GM21423 (cell line): ENCODE data around the gene TOMM5.

Experiments used
- ATAC-seq: cut with Tn5 transposase; IDR thresholded peaks from one replicate; pipeline ENCODE4 v1.9.1; 2021; ENCODE audit warnings: mild to moderate bottlenecking, moderate library complexity; ENCODE audit not compliant: unreplicated experiment

The TOMM5 gene

DNA sequence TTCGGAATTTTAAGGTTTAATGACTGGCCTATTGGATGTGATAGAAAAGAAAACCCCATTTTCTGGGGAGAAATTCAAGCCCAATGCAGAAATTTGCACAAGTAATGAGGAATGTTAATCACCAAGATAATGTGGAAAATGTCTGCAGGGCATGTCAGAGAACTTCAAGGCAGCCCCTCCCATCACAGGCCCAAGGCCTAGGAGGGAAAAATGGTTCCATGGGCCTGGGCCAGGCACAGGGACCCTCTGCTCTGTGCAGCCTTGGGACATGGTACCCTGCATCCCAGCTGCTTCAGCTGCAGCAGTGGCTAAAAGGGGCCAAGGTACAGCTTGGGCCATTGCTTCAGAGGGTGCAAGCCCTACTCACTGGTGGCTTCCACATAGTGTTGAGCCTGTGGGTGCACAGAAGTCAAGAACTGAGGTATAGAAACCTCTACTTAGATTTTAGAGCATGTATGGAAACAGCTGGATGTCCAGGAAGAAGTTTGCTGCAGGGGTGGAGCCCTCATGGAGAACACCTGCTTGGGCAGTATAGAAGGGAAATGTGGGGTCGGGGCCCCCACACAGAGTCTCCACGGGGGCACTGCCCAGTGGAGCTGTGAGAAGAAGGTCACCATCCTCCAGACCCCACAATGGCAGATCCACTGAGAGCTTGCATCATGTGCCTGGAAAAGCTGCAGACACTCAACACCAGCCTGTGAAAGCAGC lies 28.4 kb downstream of the TOMM5 start:
- ATAC-seq = no peak

DNA sequence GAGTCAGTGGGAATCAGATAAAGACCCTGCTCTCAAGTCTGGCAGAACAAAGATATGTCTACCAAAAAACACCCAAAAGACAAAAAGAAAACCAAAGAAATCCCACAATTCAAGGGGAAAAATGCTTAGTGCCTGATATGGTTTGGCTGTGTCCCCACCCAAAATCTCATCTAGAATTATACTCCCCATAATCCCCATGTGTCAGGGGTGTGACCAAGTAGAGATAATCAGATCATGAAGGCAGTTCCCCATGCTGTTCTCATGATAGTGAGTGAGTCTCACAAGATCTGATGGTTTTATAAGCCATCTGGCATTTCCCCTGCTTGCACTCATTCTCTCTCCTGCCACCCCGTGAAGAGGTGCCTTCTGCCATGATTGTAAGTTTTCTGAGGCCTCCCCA lies 29.6 kb downstream of the TOMM5 start:
- no peak for ATAC-seq

- ATAC-seq = no peak
Measured at GRCh38 chr9:37561682-37562081, 30.7 kb downstream of the TOMM5 start.

DNA sequence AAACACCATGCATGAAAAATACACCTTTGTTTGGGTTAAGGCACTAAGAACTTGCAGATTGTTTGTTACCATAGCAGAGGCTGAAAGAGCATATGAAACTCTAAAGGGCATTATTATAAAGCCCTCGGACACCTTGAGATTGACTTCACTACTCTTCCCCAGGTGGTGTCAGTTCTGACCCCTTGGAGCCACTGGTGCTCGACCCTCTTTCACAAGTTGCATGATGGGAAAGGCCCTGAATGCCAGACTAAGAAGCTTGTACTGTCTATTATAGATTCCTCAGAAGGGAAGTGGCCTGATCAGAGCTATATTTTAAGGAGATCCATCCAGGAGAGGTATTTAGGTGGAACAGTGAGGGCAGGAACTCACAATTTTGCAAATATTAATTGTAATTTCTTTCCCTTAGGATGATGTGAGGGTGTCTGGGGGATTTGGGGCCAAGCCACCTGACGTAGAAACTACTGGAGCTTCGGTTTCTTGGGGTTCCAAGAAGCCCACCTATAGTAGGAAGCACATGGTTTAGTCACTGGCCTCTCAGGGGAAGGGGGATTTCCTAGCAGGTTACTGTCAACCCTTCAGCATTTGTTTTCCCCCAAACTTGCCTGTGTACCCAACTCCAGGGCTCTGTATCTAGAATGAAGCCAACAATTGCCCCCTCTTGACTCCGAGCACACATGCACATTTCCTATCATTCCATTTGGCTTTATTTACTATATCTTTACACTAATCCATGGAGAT lies 32.4 kb downstream of the TOMM5 start:
- no peak for ATAC-seq

GRCh38 chr9:37559125-37559524 lies 33.3 kb downstream of the TOMM5 start:
- no peak for ATAC-seq

DNA sequence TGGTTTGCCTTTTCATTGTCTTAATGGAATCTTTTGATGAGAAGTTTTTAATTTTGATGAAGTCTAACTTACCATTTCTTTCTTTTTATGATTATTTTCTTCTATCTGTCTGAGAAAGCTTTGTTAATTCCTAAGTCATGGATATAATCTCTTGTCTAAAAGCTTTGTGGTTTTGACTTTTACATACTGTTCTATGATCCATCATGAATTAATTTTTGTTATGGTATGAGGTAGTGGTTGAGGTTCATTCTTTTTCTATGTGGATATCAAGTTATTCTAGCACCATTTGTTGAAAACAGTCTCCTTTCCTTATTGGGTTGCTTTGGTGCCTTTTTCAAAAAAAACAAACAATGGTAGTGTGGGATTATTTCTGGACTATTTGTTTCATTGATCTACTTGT lies 36.6 kb downstream of the TOMM5 start:
- ATAC-seq = no peak

DNA sequence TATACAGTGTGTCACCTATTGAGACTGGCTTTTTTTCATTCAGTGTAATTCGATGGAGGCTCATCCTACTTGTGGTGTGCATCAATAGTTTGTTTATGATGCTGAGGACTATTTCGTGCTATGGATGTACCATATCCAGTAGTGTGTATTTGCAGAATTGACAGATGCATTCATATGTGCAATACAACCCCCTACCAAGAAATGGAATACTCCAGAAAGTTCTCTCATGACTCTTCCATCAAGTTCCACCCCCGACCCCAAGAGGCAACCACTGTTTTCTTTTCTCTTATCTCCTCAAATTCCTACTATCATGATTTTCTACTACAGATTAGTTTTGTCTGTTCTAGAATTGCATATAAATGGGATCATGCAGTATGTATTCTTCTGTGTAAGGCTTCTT lies 38.1 kb downstream of the TOMM5 start:
- ATAC-seq = no peak

DNA sequence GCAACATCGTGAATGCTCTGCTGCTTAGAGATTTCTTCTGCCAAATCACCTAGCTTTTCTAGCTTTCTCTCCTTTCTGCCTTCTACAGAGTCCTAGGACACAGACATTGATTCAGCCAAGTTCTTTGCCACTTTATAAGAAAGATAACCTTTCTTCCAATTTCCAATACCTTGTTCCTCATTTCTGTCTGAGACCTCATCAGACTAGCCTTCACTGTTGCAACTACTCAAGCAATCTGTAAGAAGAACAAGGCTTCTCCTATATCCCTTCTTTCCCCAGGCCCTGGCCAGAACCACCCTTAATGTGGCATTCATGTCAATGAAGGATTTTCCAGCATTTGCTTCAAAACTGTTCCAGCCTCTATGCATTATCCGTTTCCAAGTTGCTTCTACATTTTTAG lies 40.5 kb downstream of the TOMM5 start:
- no peak for ATAC-seq

DNA sequence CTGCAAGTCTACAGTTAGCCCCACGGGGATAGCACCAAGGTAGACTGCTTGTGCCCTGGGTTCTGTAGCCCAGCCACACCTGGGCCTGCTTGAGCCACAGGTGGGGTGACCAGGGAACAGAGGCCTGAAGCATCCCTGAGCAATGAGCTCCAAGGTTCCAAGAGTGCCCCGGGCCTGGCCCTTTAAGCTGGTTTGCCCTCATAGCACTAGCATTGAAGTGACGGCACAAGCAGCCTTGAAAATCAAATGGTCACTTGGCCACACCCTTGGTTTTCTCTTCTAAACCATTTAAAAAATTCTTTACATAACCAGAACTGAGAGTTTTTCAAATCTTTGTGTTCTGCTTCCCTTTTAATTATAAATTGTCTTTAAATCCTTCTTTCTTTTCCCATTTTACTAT lies 40.9 kb downstream of the TOMM5 start:
- no peak for ATAC-seq

DNA sequence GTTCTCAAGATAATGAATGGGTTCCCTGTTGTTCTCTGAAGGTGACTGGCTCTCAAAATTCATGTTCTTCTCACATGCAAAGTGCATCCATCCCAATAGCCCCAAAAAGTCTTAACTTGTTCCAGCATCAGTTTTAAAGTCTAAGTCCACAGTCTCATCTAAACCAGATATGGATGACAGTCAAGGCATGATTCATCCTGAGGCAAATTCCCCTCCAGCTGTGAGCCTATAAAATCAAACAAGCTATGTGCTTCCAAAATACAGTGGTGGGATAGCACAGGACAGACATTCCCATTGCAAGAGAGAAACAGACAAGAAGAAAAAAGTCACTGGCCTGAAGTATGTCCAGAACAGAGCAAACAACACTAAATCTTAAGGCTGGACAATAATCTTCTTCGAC lies 41.6 kb downstream of the TOMM5 start:
- no peak for ATAC-seq

DNA sequence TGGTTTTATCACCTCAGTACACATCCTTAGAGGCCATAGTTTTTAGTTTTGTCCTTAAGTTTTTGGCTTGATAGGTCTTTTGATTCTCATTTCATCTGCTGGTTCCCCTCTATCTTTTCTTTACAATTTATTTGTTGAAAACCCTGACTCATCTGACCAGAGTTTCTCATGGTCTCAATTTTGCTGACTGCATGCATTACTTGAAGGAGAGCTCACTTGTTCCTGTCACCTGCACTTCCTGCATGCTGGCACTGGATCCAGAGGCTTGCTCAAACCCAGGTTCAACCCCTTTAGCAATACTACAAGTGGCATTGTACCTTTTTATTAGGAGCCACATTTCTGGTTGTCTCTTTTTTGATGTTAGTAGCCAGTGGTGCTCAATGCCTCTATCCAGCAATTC lies 42.9 kb downstream of the TOMM5 start:
- ATAC-seq = no peak

DNA sequence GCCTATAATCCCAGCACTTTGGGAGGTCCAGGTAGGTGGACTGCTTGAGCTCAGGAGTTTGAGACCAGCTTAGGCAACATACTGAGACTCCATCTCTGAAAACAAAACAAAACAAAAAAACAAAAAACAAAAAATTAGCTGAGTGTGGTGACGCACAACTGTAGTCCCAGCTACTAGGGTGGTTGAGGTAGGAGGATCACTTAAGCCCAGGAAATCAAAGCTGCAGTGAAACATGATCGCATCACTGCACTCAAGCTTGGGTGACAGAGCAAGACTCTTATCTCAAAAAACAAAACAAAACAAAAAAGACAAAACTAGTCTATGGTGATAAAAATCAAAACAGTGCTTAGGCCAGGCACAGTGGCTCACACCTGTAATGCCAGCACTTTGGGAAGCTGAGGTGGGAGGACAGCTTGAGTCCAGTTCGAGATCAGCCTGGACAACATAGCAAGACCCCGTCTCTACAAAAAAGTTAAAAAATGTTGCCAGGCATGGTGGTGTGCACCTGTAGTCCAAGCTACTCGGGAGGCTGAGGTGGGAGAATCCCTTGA lies 45.0 kb downstream of the TOMM5 start:
- ATAC-seq = no peak

DNA sequence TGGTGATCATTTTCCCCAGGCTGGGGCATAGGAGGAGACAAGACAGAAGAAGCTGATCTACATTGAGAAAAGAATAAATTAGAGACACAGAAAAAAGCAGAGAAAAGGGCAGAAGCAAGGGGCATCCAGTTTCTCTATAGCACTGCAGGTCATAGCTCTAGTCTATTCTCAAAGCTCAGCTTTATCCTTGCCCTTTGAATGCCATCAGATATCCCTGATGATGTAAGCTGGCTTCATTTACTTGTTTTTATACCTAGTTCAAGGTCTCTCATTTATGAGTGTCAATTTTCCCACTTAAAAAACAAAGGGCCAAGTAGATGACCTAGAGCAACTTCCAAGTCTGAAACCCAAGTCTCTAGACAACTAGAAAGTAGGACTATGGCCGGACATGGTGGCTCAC lies 48.9 kb downstream of the TOMM5 start:
- no peak for ATAC-seq

DNA sequence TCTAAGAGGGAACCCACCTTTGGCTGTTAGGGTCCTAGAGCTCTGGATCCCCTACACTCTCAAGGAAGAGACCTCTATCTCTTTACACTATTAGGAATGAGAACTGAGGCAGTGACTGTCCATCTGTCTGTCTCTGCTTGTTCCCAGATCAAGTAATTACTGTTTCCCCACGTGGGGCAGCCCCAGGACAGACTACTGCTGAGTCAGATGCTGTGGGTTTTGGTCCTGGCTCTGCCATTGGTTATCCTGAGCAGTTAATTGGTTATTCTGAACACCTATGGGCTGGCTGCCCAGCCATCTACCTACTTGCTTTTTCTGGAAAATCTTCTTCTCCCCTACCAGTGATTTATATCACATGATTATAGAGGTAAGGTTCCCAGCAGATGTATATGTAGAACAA lies 49.5 kb downstream of the TOMM5 start:
- no peak for ATAC-seq

DNA sequence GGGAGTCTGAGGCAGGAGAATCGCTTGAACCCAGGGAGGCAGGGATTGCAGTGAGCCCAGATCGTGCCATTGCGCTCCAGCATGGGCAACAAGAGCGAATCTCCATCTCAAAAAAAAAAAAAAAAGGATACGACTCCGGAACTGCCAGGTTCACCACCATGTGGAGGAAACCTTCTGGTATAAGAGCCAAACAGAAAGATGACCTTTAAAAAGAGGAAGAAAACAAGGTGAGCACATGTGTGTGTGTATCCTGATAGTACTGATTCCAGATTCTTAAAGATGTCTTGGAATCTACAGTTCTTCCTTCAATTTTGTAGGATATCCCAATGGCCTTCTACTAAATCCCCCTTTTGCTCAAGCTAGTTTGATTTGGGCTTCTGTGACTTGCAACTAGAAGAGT lies 49.9 kb downstream of the TOMM5 start:
- no peak for ATAC-seq

DNA sequence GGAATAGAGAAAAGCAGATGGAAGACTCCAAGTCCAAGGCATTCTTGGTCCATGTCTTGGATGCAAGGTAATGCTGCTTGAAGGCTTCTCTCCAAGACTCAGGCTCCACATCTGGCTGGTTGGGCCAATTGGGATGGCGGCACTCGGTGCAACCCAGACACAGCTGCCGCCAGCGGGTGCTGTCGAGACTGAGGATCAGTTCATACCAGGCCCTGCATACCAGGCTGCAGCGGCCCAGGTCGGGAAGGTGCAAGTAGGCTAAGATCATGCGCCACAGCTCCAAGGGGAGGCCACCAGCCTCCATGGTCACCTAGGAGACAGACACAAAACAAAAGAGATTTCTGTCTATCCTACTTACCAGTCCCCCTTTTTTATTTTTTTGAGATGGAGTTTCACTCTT lies 50.9 kb downstream of the TOMM5 start:
- no peak for ATAC-seq

DNA sequence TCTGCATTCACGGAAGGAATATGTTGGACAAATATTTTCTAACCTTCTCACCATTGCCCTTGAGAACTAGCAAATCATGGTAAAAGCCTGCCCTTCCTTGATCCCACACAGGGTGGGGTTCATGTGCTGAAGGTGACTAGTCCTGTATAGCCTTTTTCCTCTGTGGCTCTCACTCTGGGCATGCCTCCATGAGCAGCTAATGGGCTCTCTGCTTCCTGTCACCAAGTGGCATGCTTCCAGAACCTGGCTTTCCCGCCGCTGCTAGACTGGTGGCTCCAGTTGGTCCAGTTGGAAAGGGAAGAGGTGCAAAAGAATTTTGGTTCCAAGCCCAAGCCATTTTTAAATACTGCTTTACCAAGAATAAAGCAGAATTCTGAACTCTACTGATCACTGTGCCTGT lies 51.8 kb downstream of the TOMM5 start:
- no peak for ATAC-seq

DNA sequence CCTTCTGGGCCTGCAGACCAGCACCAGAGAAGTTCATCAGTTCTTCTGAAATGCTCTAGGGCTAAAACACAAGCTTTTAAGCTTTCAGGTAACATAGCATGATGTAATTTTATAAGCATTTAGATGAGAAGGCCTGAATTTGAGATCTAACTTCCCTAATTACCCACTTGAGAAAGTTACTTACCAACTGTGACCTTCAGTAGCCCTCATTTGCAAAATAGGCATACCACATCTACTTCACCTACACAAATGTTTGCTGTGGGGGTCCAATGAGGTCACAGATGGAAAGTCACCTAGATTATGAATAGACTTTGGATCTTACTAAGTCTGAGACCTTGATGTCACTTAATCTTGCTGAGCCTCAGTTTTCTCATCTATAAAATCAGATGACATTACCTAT lies 52.8 kb downstream of the TOMM5 start:
- no peak for ATAC-seq
